HepG2 (cell line): ENCODE results near the gene TAF11. TPM values are rescaled to one million over a fixed set of nuclear protein-coding genes. Genes with fewer than 3 reads are reported as not detected.

Experiments
- ATAC-seq: fragments of 200-7000 bp; cut with Tn5 transposase; 3 replicates; pipeline ENCODE4 v1.9.1; 2020; ENCODE audit warnings: mild to moderate bottlenecking, moderate library complexity
- BruUV-seq: library from RNA; stranded (reverse); fragments of 400-500 nt; replicated peaks from 2 replicates; lab custom pipeline; 2021; lab: Mats Ljungman, UMichigan
- CTCF ChIA-PET: fragments of 300-600 bp; formaldehyde crosslinking; extraction: SDS; loops from one replicate; lab custom pipeline; 2021; ENCODE audit warnings: low total read pairs, inconsistent platforms, low intra/inter-chr PET ratio; lab: Yijun Ruan, JAX
- POLR2A ChIA-PET: fragments of 350-600 bp; sonication (Branson Sonifier 250); formaldehyde crosslinking; loops from one replicate; lab custom pipeline; 2020; ENCODE audit warnings: antibody characterized with exemption, inconsistent platforms; lab: Yijun Ruan, JAX
- DNase-seq: peaks from one replicate; pipeline ENCODE4 v3.0.0-alpha.2; 2015; ENCODE audit warnings: low spot score
- FAIRE-seq: peaks from 3 replicates; lab custom pipeline; 2011; peaks lifted over from hg19 to GRCh38; lab: Jason Lieb, UNC
- H2AFZ ChIP-seq: one replicate; pipeline ENCODE4 v1.6.1; 2011; ENCODE audit warnings: low read length, inconsistent platforms
- H3K27ac ChIP-seq: fragments of 300-600 bp; 3 replicates; pipeline ENCODE4 v1.8.0; 2011; ENCODE audit warnings: mixed run types, mild to moderate bottlenecking, mixed read lengths, low read length, inconsistent platforms; ENCODE audit not compliant: insufficient read depth; ENCODE audit errors: extremely low read length
- H3K27me3 ChIP-seq, 2 experiments: fragments of 200-600 bp in 1 of 2; 2 replicates in 1 of 2; 3 replicates in 1 of 2; pipeline versions ENCODE4 v1.6.0 to v1.8.0; 2011; ENCODE audit warnings: low read length in 2 of 2, mild to moderate bottlenecking in 2 of 2, moderate library complexity in 2 of 2, inconsistent platforms in 1 of 2; ENCODE audit not compliant: insufficient read depth in 2 of 2, control insufficient read depth in 1 of 2
- H3K36me3 ChIP-seq, 2 experiments: fragments of 200-600 bp in 1 of 2; replicated peaks in 1 of 2; 2 replicates in 1 of 2; 3 replicates in 1 of 2; pipeline versions ENCODE4 v1.5.1 to v1.8.0; 2011; ENCODE audit warnings: low read length in 2 of 2, inconsistent platforms in 1 of 2; ENCODE audit not compliant: insufficient read depth in 2 of 2, control insufficient read depth in 1 of 2
- H3K4me1 ChIP-seq: 2 replicates; pipeline ENCODE4 v1.5.1; 2012; ENCODE audit warnings: low read length, inconsistent platforms; ENCODE audit not compliant: insufficient read depth
- H3K4me2 ChIP-seq: 2 replicates; pipeline ENCODE4 v1.6.0; 2011; ENCODE audit warnings: low read depth, low read length, inconsistent platforms
- H3K4me3 ChIP-seq, 3 experiments: fragments of 200-600 bp in 1 of 3; sonication (generic), shearing (Covaris generic) in 1 of 3; replicated peaks in 1 of 3; 2 replicates each; pipeline ENCODE4 v1.5.1; 2011 to 2016; ENCODE audit warnings: low read length in 3 of 3, inconsistent platforms in 2 of 3, low read depth in 2 of 3, mild to moderate bottlenecking in 2 of 3, control low read depth in 1 of 3, mixed read lengths in 1 of 3; ENCODE audit not compliant: insufficient read depth in 1 of 3
- H3K79me2 ChIP-seq: one replicate; pipeline ENCODE4 v1.6.1; 2011; ENCODE audit warnings: low read length, inconsistent platforms; ENCODE audit not compliant: insufficient read depth
- H3K9ac ChIP-seq: 2 replicates; pipeline ENCODE4 v1.6.0; 2011; ENCODE audit warnings: mild to moderate bottlenecking, low read depth, low read length, inconsistent platforms; ENCODE audit not compliant: insufficient read depth
- H3K9me3 ChIP-seq: 2 replicates; pipeline ENCODE4 v1.5.1; 2012; ENCODE audit warnings: mild to moderate bottlenecking, low read length
- H4K20me1 ChIP-seq: 2 replicates; pipeline ENCODE4 v1.6.0; 2011; ENCODE audit warnings: inconsistent platforms, mild to moderate bottlenecking, low read length, moderate library complexity; ENCODE audit not compliant: insufficient read depth
- CEBPB ChIP-seq: IDR thresholded peaks from 2 replicates; pipeline ENCODE4 v1.6.1; 2011; ENCODE audit warnings: low read depth, low read length, improper control_type of control experiment, borderline replicate concordance
- CHCHD3 ChIP-seq: sonication (generic); formaldehyde crosslinking; IDR thresholded peaks from 2 replicates; pipeline ENCODE4 v1.8.0; 2022; ENCODE audit warnings: mild to moderate bottlenecking, missing genetic modification reagents, moderate library complexity
- CHD2 ChIP-seq: IDR thresholded peaks from 2 replicates; pipeline ENCODE4 v1.6.1; 2011; ENCODE audit warnings: low read depth, low read length, improper control_type of control experiment
- ONECUT2 ChIP-seq: sonication (generic); formaldehyde crosslinking; IDR thresholded peaks from 2 replicates; pipeline ENCODE4 v1.4.0; 2020; ENCODE audit warnings: missing genetic modification reagents
- RORA ChIP-seq: sonication (generic); formaldehyde crosslinking; IDR thresholded peaks from 2 replicates; pipeline ENCODE4 v1.5.0; 2020; ENCODE audit warnings: mild to moderate bottlenecking, missing genetic modification reagents, moderate library complexity
- TEAD2 ChIP-seq: sonication (generic); formaldehyde crosslinking; IDR thresholded peaks from 2 replicates; pipeline ENCODE4 v1.9.0; 2021; ENCODE audit warnings: missing genetic modification reagents
- TERF1 ChIP-seq: sonication (generic); formaldehyde crosslinking; IDR thresholded peaks from 2 replicates; pipeline ENCODE4 v1.8.0; 2022; ENCODE audit warnings: mild to moderate bottlenecking, missing genetic modification reagents, moderate library complexity
- ZBTB7B ChIP-seq: sonication (generic); formaldehyde crosslinking; IDR thresholded peaks from 2 replicates; pipeline ENCODE4 v1.4.0; 2020; ENCODE audit warnings: missing genetic modification reagents
- ZKSCAN8 ChIP-seq: IDR thresholded peaks from 2 replicates; pipeline ENCODE4 v1.6.1; 2016; ENCODE audit warnings: borderline replicate concordance, missing genetic modification reagents, missing compliant biosample characterization
- ZNF460 ChIP-seq: sonication (generic); formaldehyde crosslinking; IDR thresholded peaks from 2 replicates; pipeline ENCODE4 v1.5.1; 2020; ENCODE audit warnings: missing genetic modification reagents, mild to moderate bottlenecking, borderline replicate concordance
- ZNF577 ChIP-seq: sonication (generic); formaldehyde crosslinking; IDR thresholded peaks from 2 replicates; pipeline ENCODE4 v1.4.0; 2020; ENCODE audit warnings: mild to moderate bottlenecking, low read depth, missing genetic modification reagents, borderline replicate concordance
- ZSCAN25 ChIP-seq: sonication (generic); formaldehyde crosslinking; IDR thresholded peaks from 2 replicates; pipeline ENCODE4 v1.8.0; 2022; ENCODE audit warnings: mild to moderate bottlenecking, missing genetic modification reagents
- WGBS: methylation state at CpG from one replicate; pipeline ENCODE4 v1.1.6; 2017; ENCODE audit warnings: low lambda C conversion rate; 5-methylcytosine and 5-hydroxymethylcytosine counted together
- in situ Hi-C: cut with HindIII; loops from 2 replicates; pipeline ENCODE4 v1.10.0; 2017; ENCODE audit warnings: low pct_unique_long_range_greater_than_20kb; ENCODE audit not compliant: extremely low pct_ligation_motif_present
- intact Hi-C: fragments of 100-400 bp; cut with micrococcal nuclease; formaldehyde crosslinking; loops from one replicate; pipeline ENCODE4 v1.10.0; 2022; ENCODE audit not compliant: unreplicated experiment
- polyA plus RNA-seq, 8 experiments: library from polyadenylated mRNA; depleted of rRNA in 3 of 8; stranded (reverse) in 7 of 8; unstranded in 1 of 8; fragments of >200 nt; fragmentation: Illumina TruSeq in 4 of 8; extraction: Trizol in 4 of 8; gene quantifications; 2 replicates each; pipeline versions ENCODE4 v1.2.1 to v1.2.3, GENCODE V29; 2011 to 2016; ENCODE audit warnings: low read depth in 4 of 8, missing spikeins in 1 of 8, mixed read lengths in 1 of 8; ENCODE audit not compliant: insufficient read depth in 1 of 8
- total RNA-seq, 5 experiments: library from RNA; depleted of rRNA; stranded (reverse); fragments of >200 nt; fragmentation: Illumina TruSeq; extraction: Trizol; gene quantifications; 2 replicates each; pipeline ENCODE4 v1.2.3, GENCODE V29; 2016; ENCODE audit warnings: low read depth in 1 of 5
- TF ChIP-seq, protein P1 (sequence below), 2 experiments: IDR thresholded peaks; 2 replicates each; pipeline ENCODE4 v1.6.1; 2011 to 2012; ENCODE audit warnings: low read length in 2 of 2, borderline replicate concordance in 1 of 2, low read depth in 1 of 2, mild to moderate bottlenecking in 1 of 2, moderate library complexity in 1 of 2
- TF ChIP-seq, protein P2 (sequence below): sonication (generic); formaldehyde crosslinking; IDR thresholded peaks from 2 replicates; pipeline ENCODE4 v1.5.1; 2020; ENCODE audit warnings: missing genetic modification reagents, mild to moderate bottlenecking, borderline replicate concordance
- TF ChIP-seq, protein P3 (sequence below): sonication (generic); formaldehyde crosslinking; IDR thresholded peaks from 2 replicates; pipeline ENCODE4 v1.4.0; 2020; ENCODE audit warnings: mild to moderate bottlenecking, missing genetic modification reagents, borderline replicate concordance

TAF11 gene
- total and polyA plus RNA-seq, 2 of the 13 experiments (the other 11 are each of a cell fraction or from before 2014, with no cell fraction given) = 35.4 to 73.6 TPM

GRCh38 chr6:34832942-34833341 lies 54.9 kb downstream of the TAF11 start:
- FAIRE-seq = no peak
- Histone ChIP-seq H3K9me3 (no peaks in the 10 kb centered on the region), H2AFZ (no peak overlapping the region), H3K27me3 (no peaks in the 10 kb centered on the region), H3K4me1 (no peaks in the 10 kb centered on the region), H3K27ac (no peak overlapping the region), H3K9ac (no peak overlapping the region), H3K79me2 (no peaks in the 10 kb centered on the region), H3K4me3 (no peak overlapping the region), H3K4me2 (no peak overlapping the region), H3K36me3 (peaks cover 34 to 63% of the 10 kb centered on the region in 2 experiments), H4K20me1 (no peaks in the 10 kb centered on the region)
- no TSS peak for BruUV-seq
- CTCF ChIA-PET = no interaction called here
- WGBS = 93% methylated on average over 1 of the region's 1 CpG
- intact Hi-C loops (no loop called here), in situ Hi-C loops (no loop called here)
- POLR2A ChIA-PET = no interaction called here
- DNase-seq = no peak
- no peak for ATAC-seq
- TF ChIP-seq, protein P1, sequence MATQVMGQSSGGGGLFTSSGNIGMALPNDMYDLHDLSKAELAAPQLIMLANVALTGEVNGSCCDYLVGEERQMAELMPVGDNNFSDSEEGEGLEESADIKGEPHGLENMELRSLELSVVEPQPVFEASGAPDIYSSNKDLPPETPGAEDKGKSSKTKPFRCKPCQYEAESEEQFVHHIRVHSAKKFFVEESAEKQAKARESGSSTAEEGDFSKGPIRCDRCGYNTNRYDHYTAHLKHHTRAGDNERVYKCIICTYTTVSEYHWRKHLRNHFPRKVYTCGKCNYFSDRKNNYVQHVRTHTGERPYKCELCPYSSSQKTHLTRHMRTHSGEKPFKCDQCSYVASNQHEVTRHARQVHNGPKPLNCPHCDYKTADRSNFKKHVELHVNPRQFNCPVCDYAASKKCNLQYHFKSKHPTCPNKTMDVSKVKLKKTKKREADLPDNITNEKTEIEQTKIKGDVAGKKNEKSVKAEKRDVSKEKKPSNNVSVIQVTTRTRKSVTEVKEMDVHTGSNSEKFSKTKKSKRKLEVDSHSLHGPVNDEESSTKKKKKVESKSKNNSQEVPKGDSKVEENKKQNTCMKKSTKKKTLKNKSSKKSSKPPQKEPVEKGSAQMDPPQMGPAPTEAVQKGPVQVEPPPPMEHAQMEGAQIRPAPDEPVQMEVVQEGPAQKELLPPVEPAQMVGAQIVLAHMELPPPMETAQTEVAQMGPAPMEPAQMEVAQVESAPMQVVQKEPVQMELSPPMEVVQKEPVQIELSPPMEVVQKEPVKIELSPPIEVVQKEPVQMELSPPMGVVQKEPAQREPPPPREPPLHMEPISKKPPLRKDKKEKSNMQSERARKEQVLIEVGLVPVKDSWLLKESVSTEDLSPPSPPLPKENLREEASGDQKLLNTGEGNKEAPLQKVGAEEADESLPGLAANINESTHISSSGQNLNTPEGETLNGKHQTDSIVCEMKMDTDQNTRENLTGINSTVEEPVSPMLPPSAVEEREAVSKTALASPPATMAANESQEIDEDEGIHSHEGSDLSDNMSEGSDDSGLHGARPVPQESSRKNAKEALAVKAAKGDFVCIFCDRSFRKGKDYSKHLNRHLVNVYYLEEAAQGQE (IDR thresholded peaks at IDR 0.05; ENCODE audit: borderline replicate concordance in 1 of 2, low read depth in 1 of 2, low read length in 2 of 2) = no peak
- TF ChIP-seq ZNF577 (CRISPR knock-in tag) (no peak), CHCHD3 (no peak), RORA (CRISPR knock-in tag) (no peak), TERF1 (CRISPR knock-in tag) (no peak), CEBPB (no peak), TEAD2 (CRISPR knock-in tag) (no peak), ZSCAN25 (CRISPR knock-in tag) (no peak), CHD2 (no peak), ZNF460 (CRISPR knock-in tag) (no peak), ZBTB7B (CRISPR knock-in tag) (no peak), ZKSCAN8 (CRISPR knock-in tag) (no peak), ONECUT2 (CRISPR knock-in tag) (no peak)
- TF ChIP-seq, protein P2, sequence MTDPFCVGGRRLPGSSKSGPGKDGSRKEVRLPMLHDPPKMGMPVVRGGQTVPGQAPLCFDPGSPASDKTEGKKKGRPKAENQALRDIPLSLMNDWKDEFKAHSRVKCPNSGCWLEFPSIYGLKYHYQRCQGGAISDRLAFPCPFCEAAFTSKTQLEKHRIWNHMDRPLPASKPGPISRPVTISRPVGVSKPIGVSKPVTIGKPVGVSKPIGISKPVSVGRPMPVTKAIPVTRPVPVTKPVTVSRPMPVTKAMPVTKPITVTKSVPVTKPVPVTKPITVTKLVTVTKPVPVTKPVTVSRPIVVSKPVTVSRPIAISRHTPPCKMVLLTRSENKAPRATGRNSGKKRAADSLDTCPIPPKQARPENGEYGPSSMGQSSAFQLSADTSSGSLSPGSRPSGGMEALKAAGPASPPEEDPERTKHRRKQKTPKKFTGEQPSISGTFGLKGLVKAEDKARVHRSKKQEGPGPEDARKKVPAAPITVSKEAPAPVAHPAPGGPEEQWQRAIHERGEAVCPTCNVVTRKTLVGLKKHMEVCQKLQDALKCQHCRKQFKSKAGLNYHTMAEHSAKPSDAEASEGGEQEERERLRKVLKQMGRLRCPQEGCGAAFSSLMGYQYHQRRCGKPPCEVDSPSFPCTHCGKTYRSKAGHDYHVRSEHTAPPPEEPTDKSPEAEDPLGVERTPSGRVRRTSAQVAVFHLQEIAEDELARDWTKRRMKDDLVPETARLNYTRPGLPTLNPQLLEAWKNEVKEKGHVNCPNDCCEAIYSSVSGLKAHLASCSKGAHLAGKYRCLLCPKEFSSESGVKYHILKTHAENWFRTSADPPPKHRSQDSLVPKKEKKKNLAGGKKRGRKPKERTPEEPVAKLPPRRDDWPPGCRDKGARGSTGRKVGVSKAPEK = no peak
- TF ChIP-seq, protein P3, sequence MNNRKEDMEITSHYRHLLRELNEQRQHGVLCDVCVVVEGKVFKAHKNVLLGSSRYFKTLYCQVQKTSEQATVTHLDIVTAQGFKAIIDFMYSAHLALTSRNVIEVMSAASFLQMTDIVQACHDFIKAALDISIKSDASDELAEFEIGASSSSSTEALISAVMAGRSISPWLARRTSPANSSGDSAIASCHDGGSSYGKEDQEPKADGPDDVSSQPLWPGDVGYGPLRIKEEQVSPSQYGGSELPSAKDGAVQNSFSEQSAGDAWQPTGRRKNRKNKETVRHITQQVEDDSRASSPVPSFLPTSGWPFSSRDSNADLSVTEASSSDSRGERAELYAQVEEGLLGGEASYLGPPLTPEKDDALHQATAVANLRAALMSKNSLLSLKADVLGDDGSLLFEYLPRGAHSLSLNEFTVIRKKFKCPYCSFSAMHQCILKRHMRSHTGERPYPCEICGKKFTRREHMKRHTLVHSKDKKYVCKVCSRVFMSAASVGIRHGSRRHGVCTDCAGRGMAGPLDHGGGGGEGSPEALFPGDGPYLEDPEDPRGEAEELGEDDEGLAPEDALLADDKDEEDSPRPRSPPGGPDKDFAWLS (CRISPR knock-in tag) = no peak
